Eye (tissue), 1 donor: ENCODE measurements around the gene C19orf47.
A peak's percentile ranks its signal among the peaks of the same experiment; 100 is the strongest.

Experiments used
- DNase-seq: peaks from one replicate; pipeline ENCODE4 v3.0.0-alpha.2; 2015

Gene C19orf47

DNA sequence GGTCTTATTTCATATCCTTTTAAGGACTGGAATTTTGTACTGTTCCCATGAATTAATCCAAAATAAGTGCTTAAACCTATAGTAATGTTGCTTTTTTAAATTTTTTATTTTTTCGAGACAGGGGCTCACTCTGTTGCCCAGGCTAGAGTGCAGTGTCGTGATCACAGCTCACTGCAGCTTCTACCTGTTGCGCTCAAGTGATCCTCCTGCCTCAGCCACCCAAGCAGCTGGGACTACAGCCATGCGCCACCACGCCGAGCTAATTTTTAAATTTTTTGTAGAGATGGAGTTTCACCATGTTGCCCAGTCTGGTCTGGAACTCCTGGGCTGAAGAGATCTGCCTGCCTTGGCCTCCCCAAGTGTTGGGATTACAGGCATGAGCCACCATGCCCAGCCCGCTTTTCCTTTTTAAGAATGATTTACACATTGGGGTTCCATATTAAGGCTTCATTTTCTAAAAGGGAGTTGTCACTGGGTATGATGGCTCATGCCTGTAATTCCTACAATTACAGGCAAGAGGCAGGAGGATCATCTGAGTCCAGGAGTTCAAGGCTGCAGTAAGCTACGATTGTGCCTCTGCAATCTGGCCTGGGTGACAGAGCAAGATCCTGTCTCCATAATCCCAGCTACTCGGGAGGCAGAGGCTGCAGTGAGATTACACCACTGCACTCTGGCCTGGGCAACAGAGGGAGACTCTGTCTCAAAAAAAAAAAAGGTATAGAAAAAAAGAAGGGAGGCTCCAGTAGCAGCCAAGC lies 34.8 kb downstream of the C19orf47 start:
- DNase-seq = no peak

DNA sequence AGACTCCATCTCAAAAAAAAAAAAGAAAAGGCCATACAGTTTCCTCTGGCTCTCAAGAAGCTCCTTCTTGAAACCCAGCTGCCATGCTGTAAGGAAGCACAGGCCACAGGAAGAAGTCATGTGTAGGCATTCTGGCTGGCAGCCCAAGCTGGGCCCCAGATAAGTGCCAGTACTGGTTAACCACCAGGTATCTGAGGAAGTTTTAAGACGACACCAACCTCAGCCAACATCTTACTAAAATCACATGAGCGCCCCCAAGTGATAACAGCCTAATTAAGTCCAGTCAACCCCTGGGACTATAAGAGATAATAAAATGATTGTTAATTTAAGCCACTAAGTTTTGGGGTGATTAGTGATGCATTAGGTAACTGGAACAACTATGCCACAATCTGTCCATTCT lies 35.7 kb downstream of the C19orf47 start:
- no peak for DNase-seq

GRCh38 chr19:40309666-40310065 lies 38.5 kb downstream of the C19orf47 start:
- no peak for DNase-seq

DNA sequence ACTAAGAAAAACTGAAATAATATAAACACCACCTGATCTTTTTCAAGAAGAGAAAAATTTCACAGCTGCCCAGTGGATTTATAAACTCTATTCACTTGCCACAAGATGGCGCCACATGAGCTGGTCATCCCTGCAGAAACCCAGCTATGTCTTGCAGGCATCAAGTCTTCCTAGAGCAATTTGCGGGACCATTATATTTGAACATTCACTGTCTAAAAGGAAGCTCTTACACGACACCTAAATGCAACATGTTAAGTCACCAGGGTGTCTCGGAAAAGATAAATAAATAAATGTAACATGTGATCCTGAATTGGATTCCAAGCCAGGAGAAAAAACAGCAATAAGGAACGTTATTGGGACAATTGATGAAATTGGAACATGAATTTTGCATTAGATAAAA lies 42.8 kb downstream of the C19orf47 start:
- peak; percentile 93 for DNase-seq

- peak; percentile 11 for DNase-seq
Measured at GRCh38 chr19:40304306-40304705, 43.9 kb downstream of the C19orf47 start.

- no peak for DNase-seq
Measured at GRCh38 chr19:40303765-40304164, 44.4 kb downstream of the C19orf47 start.

- no peak for DNase-seq
Measured at GRCh38 chr19:40302224-40303011, 45.8 kb downstream of the C19orf47 start.

DNA sequence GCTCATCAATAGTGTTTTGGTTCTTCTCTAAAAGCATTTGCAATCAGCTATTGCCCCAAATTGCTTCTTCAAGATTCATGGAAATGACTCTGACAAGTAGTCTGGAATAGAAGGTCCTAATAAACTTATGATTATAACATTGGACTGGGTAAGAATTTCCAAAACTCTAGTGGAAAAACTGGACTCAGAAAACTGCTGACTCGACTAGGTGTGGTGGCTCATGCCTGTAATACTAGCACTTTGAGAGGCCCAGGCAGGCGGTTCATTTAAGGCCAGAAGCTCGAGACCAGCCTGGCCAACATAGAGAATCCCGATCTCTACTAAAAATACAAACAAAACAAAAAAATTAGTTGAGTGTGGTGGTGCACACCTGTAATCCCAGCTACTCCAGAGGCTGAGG lies 47.5 kb downstream of the C19orf47 start:
- DNase-seq = no peak

- DNase-seq = no peak
Measured at GRCh38 chr19:40298026-40298425, 50.2 kb downstream of the C19orf47 start.

- DNase-seq = no peak
Measured at GRCh38 chr19:40294560-40294959, 53.6 kb downstream of the C19orf47 start.

GRCh38 chr19:40286971-40287421 lies 61.2 kb downstream of the C19orf47 start:
- DNase-seq = no peak

DNA sequence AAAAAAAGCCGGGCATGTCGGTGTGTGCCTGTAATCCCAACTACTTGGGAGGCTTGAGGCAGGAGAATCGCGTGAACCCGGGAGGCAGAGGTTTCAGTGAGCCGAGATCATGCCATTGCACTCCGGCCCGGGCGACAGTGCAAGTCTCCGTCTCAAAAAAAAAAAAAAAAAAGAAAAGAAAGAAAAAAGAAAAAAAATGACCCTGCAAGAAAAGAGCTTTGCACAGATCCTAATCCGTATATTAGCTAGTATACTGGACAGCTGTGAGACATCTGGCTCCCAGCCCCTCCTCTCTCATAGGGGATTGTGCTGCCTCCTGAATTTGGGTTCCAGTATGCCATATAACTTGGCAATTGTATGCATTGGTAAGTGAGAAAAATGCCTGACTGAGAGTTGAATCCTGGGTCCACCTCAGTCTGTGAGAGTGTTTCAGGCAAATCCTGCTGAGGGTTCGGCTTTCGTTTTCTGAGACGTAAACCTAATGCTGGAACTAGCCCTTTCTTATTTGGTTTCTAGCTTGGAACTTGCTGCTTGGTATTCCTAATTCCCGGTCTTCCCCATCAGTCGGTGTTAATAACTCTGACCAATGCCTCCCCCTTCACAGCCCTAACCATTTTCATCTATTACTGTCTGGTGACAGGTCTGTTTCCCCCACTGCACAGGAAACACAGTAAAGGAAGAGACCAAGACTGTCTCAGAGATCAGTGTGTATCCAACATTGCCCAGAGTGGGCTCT lies 61.8 kb downstream of the C19orf47 start:
- no peak for DNase-seq

DNA sequence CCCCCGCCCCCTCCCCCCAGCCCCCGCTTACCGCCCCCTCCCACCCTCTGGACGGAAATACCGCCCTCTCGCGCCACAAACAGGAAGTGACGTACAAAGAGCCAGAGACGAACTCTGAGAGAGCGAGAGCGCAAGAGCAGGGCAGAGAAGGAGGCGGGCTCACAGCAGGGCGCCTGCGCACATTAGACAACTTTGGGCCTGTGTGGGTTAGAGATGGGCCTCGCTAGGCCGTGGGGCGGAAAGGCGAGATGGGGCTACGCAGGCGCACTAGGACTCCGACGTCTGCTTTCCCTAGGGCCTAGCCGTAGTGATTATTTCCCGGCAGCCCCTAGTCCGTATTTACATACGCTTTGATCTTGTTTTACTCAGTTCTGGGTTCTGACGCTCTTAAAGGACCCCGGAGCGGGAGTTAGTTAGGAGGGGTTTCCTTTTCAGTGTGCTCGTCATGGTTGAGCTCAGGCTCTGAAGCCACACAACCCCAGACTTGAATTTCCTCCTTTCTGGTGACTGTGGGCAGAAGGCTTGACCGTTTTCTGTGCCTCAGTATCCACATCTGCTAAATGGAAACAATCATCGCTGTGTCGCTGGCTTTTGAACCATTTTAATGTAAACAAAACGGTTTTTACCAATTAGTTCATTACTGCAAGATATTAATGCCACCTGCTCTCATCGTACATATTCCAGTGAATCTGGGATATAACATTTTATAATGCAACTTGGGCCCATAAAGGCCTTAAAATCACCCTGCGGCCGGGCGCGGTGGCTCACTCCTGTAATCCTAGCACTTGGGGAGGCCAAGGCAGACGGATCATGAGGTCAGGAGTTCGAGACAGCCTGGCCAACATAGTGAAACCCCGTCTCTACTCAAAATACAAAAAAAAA lies 62.6 kb downstream of the C19orf47 start:
- DNase-seq = peak; percentile 100

- DNase-seq = peak; percentile 95
Measured at GRCh38 chr19:40284501-40285352, 63.5 kb downstream of the C19orf47 start, which contains the start of gene AKT2. Gene AKT2, minus strand, starts transcription at chr19:40285345. Its CDS starts 20,078 bp downstream, at chr19:40265267.

DNA sequence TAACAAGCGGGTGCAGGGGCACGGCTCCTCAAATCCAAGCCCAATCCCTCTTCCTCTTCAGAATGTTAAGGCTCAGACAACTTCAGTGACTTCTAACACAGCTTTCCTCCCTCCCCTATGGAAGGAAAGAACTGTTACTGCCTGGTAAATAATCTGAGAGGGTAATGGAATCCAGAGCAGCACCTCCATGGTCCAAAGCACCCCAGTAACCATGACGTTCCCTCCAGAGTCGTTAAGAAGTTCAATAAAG lies 64.0 kb downstream of the C19orf47 start:
- no peak for DNase-seq

- DNase-seq = no peak
Measured at GRCh38 chr19:40283414-40284250, 64.6 kb downstream of the C19orf47 start.

DNA sequence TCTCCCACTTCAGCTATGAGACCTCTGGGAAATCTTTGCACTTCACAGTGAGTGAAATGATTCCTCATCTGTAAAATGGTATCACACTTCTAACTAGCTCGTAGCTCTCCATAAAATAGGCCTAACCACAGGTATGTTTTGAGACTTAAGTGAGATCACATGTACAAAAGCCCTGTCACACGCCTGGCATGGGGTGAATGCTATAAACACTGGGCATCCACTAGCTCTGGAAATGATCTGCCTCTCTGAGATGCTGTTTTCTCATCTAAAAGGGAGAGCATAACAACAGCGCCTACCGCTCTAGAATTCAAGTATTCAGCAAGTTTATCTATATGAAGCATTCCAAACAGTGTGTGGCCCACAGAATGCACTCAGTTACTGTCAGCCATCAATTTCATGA lies 65.3 kb downstream of the C19orf47 start:
- DNase-seq = no peak

DNA sequence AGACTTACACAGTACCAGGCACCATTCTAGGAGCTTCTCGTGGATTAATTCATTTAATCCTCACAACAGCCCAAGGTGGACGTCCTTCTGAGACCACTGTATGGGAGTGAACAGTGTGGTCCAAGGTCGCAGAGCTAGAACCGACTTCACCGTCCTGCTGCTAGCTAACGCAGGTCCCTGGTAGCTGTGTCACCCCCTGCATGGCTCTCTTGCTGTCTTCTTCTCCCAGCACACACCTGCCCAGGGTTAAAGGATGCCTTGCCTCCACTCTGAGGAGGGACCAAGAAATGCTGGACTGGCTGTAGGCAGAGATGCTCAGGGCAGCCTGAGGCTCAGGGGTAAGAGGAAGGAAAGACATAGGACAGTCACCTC lies 66.0 kb downstream of the C19orf47 start:
- DNase-seq = no peak

DNA sequence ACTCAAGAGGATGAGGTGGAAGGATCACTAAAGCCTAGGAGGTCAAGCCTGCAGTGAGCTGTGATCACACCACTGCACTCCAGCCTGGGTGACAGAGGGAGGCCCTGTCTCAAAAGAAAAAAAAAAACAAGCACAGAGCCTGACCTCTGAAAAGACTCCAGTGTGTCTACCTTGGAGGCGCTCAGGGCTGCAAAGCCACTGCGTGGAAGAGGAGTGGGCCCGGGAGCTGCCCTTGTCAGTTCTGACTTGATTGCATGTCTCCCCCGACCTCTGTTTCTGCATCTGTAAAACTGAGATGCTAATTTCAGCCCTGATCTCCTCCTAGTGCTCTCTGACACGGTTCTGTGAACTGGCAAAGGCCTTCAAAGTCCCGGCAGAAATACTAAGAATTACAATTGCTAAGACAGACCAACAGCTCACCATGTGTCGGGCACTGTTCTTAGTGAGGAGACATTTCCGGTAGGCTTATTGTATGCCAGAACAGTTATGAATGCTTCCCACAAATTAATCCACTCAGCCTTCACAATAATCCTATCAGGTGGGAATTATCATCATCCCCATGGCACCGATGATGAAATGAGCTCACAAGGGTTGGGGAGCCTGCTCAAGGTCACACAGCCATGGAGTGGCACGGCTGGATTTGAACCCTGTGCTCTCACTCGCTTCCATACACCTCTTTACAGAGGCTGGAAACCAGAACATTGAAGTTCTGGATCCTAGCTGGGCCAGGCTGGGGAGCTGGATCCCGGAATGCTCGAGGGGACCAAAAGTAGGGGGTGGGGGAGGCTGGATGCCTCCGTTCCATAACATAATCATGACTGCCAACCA lies 66.6 kb downstream of the C19orf47 start:
- no peak for DNase-seq
